K562 treated with DMSO at 1 percent for 24 hours (cell line): ENCODE data around the gene TXNIP. TPM values are rescaled to one million over a fixed set of nuclear protein-coding genes. Genes with fewer than 3 reads are reported as not detected.

Experiments
- total RNA-seq: library from RNA; unstranded; fragments of 300-600 nt; gene quantifications from 2 replicates; pipeline ENCODE4 v1.2.3, GENCODE V29; 2022; ENCODE audit warnings: low read depth; ENCODE audit not compliant: insufficient read depth

Gene TXNIP
- 358 and 397 TPM in 2 replicates for total RNA-seq

GRCh38 chr1:145996433-145997015, at the start of gene TXNIP:
Gene TXNIP, minus strand, starts transcription at chr1:145996579. Its CDS starts 313 bp downstream, at chr1:145996266.

GRCh38 chr1:146021622-146022402, 25.4 kb upstream of the TXNIP start, which contains the start of gene HJV:
Gene HJV, minus strand, starts transcription at chr1:146021735. Its CDS starts 1,504 bp downstream, at chr1:146020231.

GRCh38 chr1:145964328-145965118, 31.9 kb downstream of the TXNIP start, which contains the start of the genes ANKRD34A and POLR3GL:
Gene ANKRD34A, minus strand, starts transcription at chr1:145964575. Its CDS starts 2,816 bp downstream, at chr1:145961759.
Gene POLR3GL, plus strand, starts transcription at chr1:145964690. Its CDS starts 10,176 bp downstream, at chr1:145974866.

GRCh38 chr1:145957443-145958319, 38.7 kb downstream of the TXNIP start, which contains the start of gene LIX1L:
Gene LIX1L, minus strand, starts transcription at chr1:145958017. Its CDS starts 90 bp downstream, at chr1:145957927.

Other genes with a start within 250 kb of the TXNIP start
- 6.0 and 6.1 TPM in 2 replicates for gene RNF115, start 172.5 kb downstream of the TXNIP start, total RNA-seq
- gene POLR3C, start 172.4 kb downstream of the TXNIP start, total RNA-seq = 45.7 and 47.6 TPM in 2 replicates
- 9.2 and 10.1 TPM in 2 replicates for gene NUDT17, start 150.9 kb downstream of the TXNIP start, total RNA-seq
- gene PIAS3, start 137.5 kb downstream of the TXNIP start, total RNA-seq = 21.1 and 28.0 TPM in 2 replicates
- 0.29 and 0.47 TPM in 2 replicates for gene ANKRD35, start 110.7 kb downstream of the TXNIP start, total RNA-seq
- gene ITGA10, start 86.5 kb downstream of the TXNIP start, total RNA-seq = 0.21 and 0.41 TPM in 2 replicates
- gene PEX11B, start 77.9 kb downstream of the TXNIP start, total RNA-seq = 26.7 TPM in 2 replicates
- gene RBM8A, start 69.1 kb downstream of the TXNIP start, total RNA-seq = 153 and 166 TPM in 2 replicates
- gene LIX1L, start 38.6 kb downstream of the TXNIP start, total RNA-seq = 12.5 and 15.0 TPM in 2 replicates
- 2.9 and 3.0 TPM in 2 replicates for gene ANKRD34A, start 32.0 kb downstream of the TXNIP start, total RNA-seq
- 67.0 and 71.8 TPM in 2 replicates for gene POLR3GL, start 31.9 kb downstream of the TXNIP start, total RNA-seq
- gene HJV, start 25.2 kb upstream of the TXNIP start, total RNA-seq = 2.8 and 5.0 TPM in 2 replicates
- gene NBPF10, start 148.2 kb upstream of the TXNIP start, total RNA-seq = 0.83 and 0.89 TPM in 2 replicates
- 18.4 and 19.9 TPM in 2 replicates for gene NOTCH2NLA, start 232.4 kb upstream of the TXNIP start, total RNA-seq